Activated naive CD4-positive, alpha-beta T cell treated with anti-CD3 and anti-CD28 coated beads, Interleukin-2, amount 10 ng/mL, durations not matched to agents 7 days and 5 days (primary cell): ENCODE measurements around the gene SDHAF1.
A peak's percentile ranks its signal among the peaks of the same experiment; 100 is the strongest.
"Not testable (repeated sequence)": the region's sequence is repeated elsewhere in the genome, so short reads cannot be mapped to it uniquely, and the experiment has no call there.

Source experiments
- CTCF ChIA-PET: fragments of 350-600 bp; sonication (Branson Sonifier 250); formaldehyde crosslinking; loops from one replicate; lab custom pipeline; 2021; ENCODE audit warnings: antibody characterized with exemption; lab: Charles Lee
- DNase-seq: peaks from one replicate; pipeline ENCODE4 v3.0.0-alpha.2; 2020
- H3K27ac Mint-ChIP-seq: one replicate; pipeline ENCODE4 v1.8.0; 2021; ENCODE audit warnings: mild to moderate bottlenecking, moderate library complexity, mixed read lengths
- H3K27me3 Mint-ChIP-seq: one replicate; pipeline ENCODE4 v1.8.0; 2021; ENCODE audit warnings: mild to moderate bottlenecking, mixed read lengths
- H3K36me3 Mint-ChIP-seq: one replicate; pipeline ENCODE4 v1.8.0; 2021; ENCODE audit warnings: mixed read lengths
- H3K4me1 Mint-ChIP-seq: one replicate; pipeline ENCODE4 v1.8.0; 2021; ENCODE audit warnings: mixed read lengths
- H3K4me3 Mint-ChIP-seq: one replicate; pipeline ENCODE4 v1.8.0; 2021; ENCODE audit warnings: mild to moderate bottlenecking, moderate library complexity, mixed read lengths
- H3K9me3 Mint-ChIP-seq: one replicate; pipeline ENCODE4 v1.8.0; 2021; ENCODE audit warnings: mixed read lengths

The SDHAF1 gene

GRCh38 chr19:36019061-36019670 lies 24.2 kb downstream of the SDHAF1 start:
- Mint-ChIP-seq H3K4me1 (peaks cover 20% of the 10 kb centered on the region), H3K27ac (no peak overlapping the region), H3K36me3 (peaks cover 10% of the 10 kb centered on the region), H3K4me3 (no peak overlapping the region), H3K9me3 (no peaks in the 10 kb centered on the region), H3K27me3 (no peaks in the 10 kb centered on the region)
- CTCF ChIA-PET = no interaction called here
- no peak for DNase-seq

- H3K27me3 Mint-ChIP-seq = no peaks in the 10 kb centered on the region
- CTCF ChIA-PET = no interaction called here
- no peak for DNase-seq
- peaks cover 14% of the 10 kb centered on the region for H3K36me3 Mint-ChIP-seq
- H3K9me3 Mint-ChIP-seq = no peaks in the 10 kb centered on the region
- H3K27ac Mint-ChIP-seq = no peak overlapping the region
- no peaks in the 10 kb centered on the region for H3K4me1 Mint-ChIP-seq
- no peak overlapping the region for H3K4me3 Mint-ChIP-seq
Measured at GRCh38 chr19:36023432-36023831, 28.4 kb downstream of the SDHAF1 start.

- H3K4me3 Mint-ChIP-seq = no peak overlapping the region
- CTCF ChIA-PET = no interaction called here
- no peaks in the 10 kb centered on the region for H3K4me1 Mint-ChIP-seq
- H3K9me3 Mint-ChIP-seq = no peaks in the 10 kb centered on the region
- H3K27me3 Mint-ChIP-seq = no peaks in the 10 kb centered on the region
- peaks cover 15% of the 10 kb centered on the region for H3K36me3 Mint-ChIP-seq
- peak overlapping the region; percentile 67 for H3K27ac Mint-ChIP-seq
- no peak for DNase-seq
Measured at GRCh38 chr19:36025541-36025940, 30.6 kb downstream of the SDHAF1 start.

DNA sequence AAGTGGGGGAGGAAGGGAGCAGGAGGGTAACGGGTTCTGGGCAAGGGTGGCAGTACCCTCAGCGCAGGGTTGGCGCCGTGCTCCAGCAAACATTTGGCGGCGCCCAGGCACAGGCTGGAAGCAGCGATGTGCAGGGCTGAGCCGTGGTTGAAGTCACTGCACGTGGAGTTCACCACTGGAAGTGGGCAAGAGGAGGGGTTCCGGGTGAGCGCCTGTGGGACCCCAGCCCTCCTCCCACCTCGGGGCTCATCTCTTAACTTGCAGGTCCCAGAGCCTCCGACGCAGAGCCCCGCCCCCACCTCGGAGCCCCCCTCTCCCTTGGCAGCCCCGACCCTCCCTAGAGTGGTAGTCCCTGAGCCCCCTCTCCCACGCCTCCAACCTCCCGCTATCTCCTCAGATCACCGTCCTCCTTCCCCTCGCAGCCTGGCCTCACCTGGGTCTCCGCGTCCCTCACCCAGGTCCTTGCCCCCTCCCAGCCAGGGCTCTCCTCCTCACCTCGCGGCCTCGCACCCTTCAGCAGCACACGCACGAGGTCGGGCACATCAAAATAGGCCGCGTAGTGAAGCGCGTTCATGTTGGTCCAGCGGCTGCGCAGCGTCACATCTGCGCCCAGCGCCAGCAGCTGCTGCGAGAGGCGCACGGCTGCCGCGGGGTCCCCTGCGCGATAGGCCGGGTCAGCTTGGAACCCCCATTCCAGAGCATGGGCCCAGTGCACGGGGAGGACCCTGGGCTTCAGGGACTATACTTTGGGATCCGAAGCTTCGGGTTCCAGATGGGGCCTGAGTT lies 31.3 kb downstream of the SDHAF1 start:
- CTCF ChIA-PET = no interaction called here
- Mint-ChIP-seq H3K4me3 (no peak overlapping the region), H3K4me1 (no peaks in the 10 kb centered on the region), H3K9me3 (no peaks in the 10 kb centered on the region), H3K36me3 (peaks cover 12% of the 10 kb centered on the region), H3K27ac (no peak overlapping the region), H3K27me3 (no peaks in the 10 kb centered on the region)
- DNase-seq = no peak

- Mint-ChIP-seq H3K4me3 (no peak overlapping the region), H3K36me3 (peaks cover 11% of the 10 kb centered on the region), H3K4me1 (peaks cover under 1% of the 10 kb centered on the region), H3K27me3 (no peaks in the 10 kb centered on the region), H3K27ac (no peak overlapping the region), H3K9me3 (no peaks in the 10 kb centered on the region)
- DNase-seq = no peak
- CTCF ChIA-PET = no interaction called here
Measured at GRCh38 chr19:36027696-36028095, 32.7 kb downstream of the SDHAF1 start.

DNA sequence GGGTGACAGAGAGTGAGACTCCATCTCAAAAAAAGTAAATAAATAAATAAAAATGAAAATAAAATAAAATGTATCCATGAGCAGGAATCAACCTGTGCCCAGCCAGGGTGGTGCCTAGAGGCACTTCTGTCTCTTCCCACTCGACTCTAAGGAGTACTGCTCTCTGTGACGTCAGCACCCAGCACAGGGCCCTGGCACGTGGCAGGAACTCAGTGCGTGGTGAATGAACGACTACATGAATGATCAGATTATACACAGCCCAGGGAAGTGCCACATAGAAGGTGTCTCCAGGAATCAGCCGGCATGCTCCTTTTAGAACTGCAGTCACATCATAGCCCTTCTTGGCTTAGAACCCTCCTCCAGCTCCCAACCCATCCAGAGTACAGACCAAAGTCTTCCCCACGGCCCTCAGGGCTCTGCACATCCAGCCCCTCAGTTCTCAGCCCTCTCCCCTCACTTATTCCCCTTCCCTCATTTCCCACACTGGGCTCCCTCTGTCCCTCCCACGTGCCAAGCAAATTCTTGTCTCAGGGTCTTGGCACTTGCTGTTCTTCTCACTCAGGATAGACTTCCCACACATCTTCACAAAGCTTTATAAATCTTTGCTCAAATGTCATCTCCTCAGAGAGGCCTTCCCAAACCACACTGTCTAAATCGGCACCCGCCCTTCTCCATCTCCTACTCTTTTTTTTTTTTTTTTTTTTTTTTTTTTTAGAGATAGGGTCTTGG lies 33.5 kb downstream of the SDHAF1 start:
- DNase-seq = peak; percentile 15
- Mint-ChIP-seq H3K27me3 (no peaks in the 10 kb centered on the region), H3K27ac (no peak overlapping the region), H3K36me3 (peaks cover 8% of the 10 kb centered on the region), H3K4me1 (peaks cover 6% of the 10 kb centered on the region), H3K4me3 (no peak overlapping the region), H3K9me3 (no peaks in the 10 kb centered on the region)
- CTCF ChIA-PET = no interaction called here

DNA sequence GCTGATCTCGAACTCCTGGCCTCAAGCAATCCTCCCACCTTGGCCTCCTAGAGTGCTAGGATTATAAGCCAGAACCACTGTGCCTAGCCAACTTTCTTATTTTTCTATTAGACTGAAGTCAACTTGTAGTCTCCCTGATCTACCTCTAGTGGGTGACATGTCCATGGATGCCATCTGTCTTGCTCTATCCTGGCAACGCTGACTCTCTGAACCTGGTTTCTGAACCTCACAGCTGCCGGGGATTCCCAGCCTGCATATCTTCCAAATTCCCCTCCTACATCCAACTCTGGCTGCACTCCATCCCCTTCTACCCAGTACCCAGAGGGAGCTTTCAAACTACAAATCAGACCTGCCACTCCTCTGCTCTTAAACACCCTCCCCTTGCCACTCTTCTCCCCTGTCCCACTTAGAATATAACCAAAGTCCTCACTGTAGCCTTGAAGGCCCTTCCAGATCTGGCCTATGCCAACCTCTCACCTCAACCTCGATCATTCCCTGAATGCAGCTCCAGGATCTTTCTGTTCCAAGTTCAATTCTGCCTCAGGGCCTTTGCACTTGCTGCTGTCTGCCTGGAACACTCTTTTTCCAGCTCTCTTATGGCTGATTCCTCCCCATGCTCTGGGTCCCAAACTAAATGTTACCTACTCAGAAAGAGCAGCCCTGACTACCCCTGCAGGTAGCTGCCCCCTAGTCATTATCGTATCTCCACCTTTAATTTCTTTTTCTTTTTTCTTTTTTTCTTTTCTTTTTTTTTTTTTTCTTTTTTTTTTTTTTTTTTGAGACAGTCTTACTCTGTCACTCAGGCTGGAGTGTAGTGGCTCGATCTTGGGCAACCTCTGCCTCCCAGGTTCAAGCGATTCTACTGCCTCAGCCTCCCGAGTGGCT lies 35.5 kb downstream of the SDHAF1 start:
- DNase-seq = no peak
- CTCF ChIA-PET = interaction anchor here (1.6 kb wide), 1 partner anchor 18 kb away, joined by 3 read pairs; no protein-coding TSS in a partner anchor
- no peak overlapping the region for H3K4me3 Mint-ChIP-seq
- H3K27ac Mint-ChIP-seq = no peak overlapping the region
- H3K9me3 Mint-ChIP-seq = no peaks in the 10 kb centered on the region
- peaks cover 18% of the 10 kb centered on the region for H3K36me3 Mint-ChIP-seq
- peaks cover 22% of the 10 kb centered on the region for H3K4me1 Mint-ChIP-seq
- H3K27me3 Mint-ChIP-seq = no peaks in the 10 kb centered on the region

DNA sequence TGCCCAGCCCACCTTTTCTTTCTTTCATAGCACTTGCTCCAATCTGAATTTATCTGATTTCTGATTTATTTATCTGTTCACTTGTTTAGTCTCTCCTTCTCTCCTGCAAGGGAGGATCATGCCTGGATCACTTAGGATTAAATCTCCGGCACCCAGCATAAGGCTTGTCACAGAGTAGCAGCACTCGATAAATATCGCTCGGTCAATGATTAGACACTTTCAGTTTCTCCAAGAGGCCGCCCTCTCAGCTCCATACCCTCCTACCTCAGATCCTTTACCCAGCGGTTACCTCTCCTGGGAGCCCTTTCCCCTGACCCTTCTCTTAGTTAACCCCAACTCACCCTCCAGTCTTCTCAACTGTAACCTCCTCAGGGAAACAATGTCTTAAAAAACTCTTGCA lies 36.3 kb downstream of the SDHAF1 start:
- Mint-ChIP-seq H3K27ac (no peak overlapping the region), H3K36me3 (peaks cover 17% of the 10 kb centered on the region), H3K9me3 (no peaks in the 10 kb centered on the region), H3K4me1 (peaks cover 27% of the 10 kb centered on the region), H3K27me3 (no peaks in the 10 kb centered on the region), H3K4me3 (no peak overlapping the region)
- CTCF ChIA-PET = no interaction called here
- DNase-seq = no peak

DNA sequence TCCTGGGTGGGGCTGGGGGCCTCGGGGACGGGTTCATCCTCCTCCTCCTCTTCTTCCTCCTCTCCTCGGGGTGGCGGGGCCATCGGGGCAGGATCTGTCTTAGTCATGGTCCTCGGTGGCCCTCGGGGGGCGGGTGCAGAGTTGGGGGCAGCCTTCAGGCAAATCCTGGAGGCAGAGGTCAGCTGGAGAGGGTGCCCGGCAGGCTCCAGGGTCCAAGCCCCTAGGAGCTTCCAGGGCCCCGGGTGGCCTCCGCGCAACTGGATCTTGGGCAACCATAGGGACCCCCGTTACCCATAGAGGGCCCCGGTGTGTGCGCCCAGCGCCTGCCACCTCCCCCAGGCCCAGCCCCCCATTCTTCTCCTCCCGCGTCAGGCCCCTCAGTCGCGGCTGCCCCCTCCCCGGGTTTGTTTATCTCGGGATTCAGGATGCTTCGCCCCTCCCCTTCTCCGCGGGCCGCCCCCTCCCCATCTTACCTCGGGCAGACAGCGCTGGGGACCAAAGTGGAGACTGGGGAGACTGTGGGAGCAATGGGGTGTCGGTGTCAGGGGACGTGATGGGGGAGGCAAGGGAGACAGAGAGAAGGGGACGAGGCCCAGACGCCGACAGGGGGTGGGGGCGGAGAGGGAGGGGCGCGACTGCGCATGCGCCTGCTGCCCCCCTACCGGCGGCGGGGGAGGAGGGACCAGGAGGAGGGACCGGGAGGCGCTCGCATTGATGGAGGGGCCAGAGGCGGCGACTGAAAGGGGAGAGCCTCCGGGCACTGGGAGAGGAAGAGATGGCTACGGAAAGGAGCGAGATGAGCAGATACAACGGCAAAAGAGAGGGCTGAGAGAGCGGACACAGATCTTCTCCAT lies 37.5 kb downstream of the SDHAF1 start, which contains the start of gene CLIP3:
TSS of gene CLIP3 (minus strand) at position 623 of the 854 bp plus-strand sequence. CDS start at position 107, 516 bp downstream.
- no peak within 1 kb of the TSS for H3K4me3 Mint-ChIP-seq
- CTCF ChIA-PET = no interaction called here
- DNase-seq = peak; percentile 40

GRCh38 chr19:36040495-36040894 lies 45.5 kb downstream of the SDHAF1 start:
- no peaks in the 10 kb centered on the region for H3K27me3 Mint-ChIP-seq
- no peak overlapping the region for H3K27ac Mint-ChIP-seq
- H3K4me1 Mint-ChIP-seq = peaks cover 15% of the 10 kb centered on the region
- H3K9me3 Mint-ChIP-seq = no peaks in the 10 kb centered on the region
- no peak for DNase-seq
- peaks cover 12% of the 10 kb centered on the region for H3K36me3 Mint-ChIP-seq
- H3K4me3 Mint-ChIP-seq = no peak overlapping the region
- CTCF ChIA-PET = no interaction called here

More for the DNA sequence above, 37.5 kb downstream of the SDHAF1 start, which contains the start of gene CLIP3:
- Mint-ChIP-seq H3K27me3 (no peaks in the 10 kb centered on the region), H3K9me3 (no peaks in the 10 kb centered on the region), H3K36me3 (peaks cover 21% of the 10 kb centered on the region), H3K4me1 (peaks cover 37% of the 10 kb centered on the region), H3K27ac (peak within 1 kb of the TSS; percentile 24)

DNA sequence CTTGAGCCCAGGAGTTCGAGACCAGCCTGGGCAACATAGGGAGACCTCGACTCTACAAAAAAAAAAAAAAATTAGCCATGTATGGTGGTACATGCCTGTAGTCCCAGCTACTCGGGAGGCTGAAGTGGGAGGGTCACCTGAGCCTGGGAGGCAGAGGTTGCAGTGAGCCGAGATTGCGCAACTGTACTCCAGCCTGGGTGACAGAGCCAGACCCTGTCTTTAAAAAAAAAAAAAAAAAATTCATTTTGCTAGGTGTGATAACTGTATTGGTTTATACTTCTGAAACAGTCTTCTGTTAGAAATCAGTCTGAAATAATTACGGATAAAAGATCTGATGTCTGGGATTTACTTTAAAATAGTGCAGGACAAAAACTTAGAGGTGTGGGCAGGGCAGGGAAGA lies 46.1 kb downstream of the SDHAF1 start:
- H3K4me3 Mint-ChIP-seq, H3K27ac Mint-ChIP-seq, H3K4me1 Mint-ChIP-seq, DNase-seq, H3K9me3 Mint-ChIP-seq, H3K27me3 Mint-ChIP-seq, CTCF ChIA-PET: not testable (repeated sequence)
- peaks cover 15% of the 10 kb centered on the region for H3K36me3 Mint-ChIP-seq

- Mint-ChIP-seq H3K27me3 (no peaks in the 10 kb centered on the region), H3K27ac (no peak overlapping the region), H3K36me3 (peaks cover 16% of the 10 kb centered on the region), H3K4me3 (no peak overlapping the region), H3K9me3 (no peaks in the 10 kb centered on the region), H3K4me1 (peaks cover 7% of the 10 kb centered on the region)
- CTCF ChIA-PET = no interaction called here
- no peak for DNase-seq
Measured at GRCh38 chr19:36041831-36042230, 46.8 kb downstream of the SDHAF1 start.

- Mint-ChIP-seq H3K9me3 (no peaks in the 10 kb centered on the region), H3K4me3 (no peak overlapping the region), H3K4me1 (no peaks in the 10 kb centered on the region), H3K36me3 (peaks cover 10% of the 10 kb centered on the region), H3K27ac (no peak overlapping the region), H3K27me3 (no peaks in the 10 kb centered on the region)
- CTCF ChIA-PET = no interaction called here
- DNase-seq = no peak
Measured at GRCh38 chr19:36043952-36044351, 49.0 kb downstream of the SDHAF1 start.
